H1 (cell line): ENCODE data around the gene EDA. TPM values are rescaled to one million over a fixed set of nuclear protein-coding genes. Genes with fewer than 3 reads are reported as not detected.

Source experiments
- CTCF ChIA-PET: fragments of 300-600 bp; sonication (Branson Sonifier 250); formaldehyde crosslinking; loops from one replicate; lab custom pipeline; 2021; ENCODE audit not compliant: partially characterized antibody; lab: Charles Lee
- POLR2A ChIA-PET: fragments of 300-600 bp; sonication (Branson Sonifier 250); formaldehyde crosslinking; loops from one replicate; lab custom pipeline; 2021; ENCODE audit warnings: inconsistent platforms; ENCODE audit not compliant: partially characterized antibody; lab: Charles Lee
- DNase-seq, 2 experiments: peaks; one replicate each; pipeline versions ENCODE4 v3.0.0 to v3.0.0-alpha.2; 2010 to 2022; ENCODE audit warnings: low spot score in 2 of 2, low read depth in 1 of 2, mixed read lengths in 1 of 2
- FAIRE-seq: peaks from 2 replicates; lab custom pipeline; 2011; peaks lifted over from hg19 to GRCh38; lab: Jason Lieb, UNC
- H2AFZ ChIP-seq: 2 replicates; pipeline ENCODE4 v1.8.1; 2012; ENCODE audit warnings: low read length, inconsistent platforms
- H2AK5ac ChIP-seq: 2 replicates; pipeline ENCODE4 v1.6.1; 2013; ENCODE audit warnings: low read depth, low read length
- H2BK120ac ChIP-seq: replicated peaks from 2 replicates; pipeline ENCODE3; 2013; ENCODE audit warnings: low read depth, low read length, inconsistent platforms
- H2BK12ac ChIP-seq: 2 replicates; pipeline ENCODE4 v1.6.1; 2013; ENCODE audit warnings: low read depth, low read length
- H2BK15ac ChIP-seq: 2 replicates; pipeline ENCODE4 v1.6.1; 2013; ENCODE audit warnings: low read length
- H2BK20ac ChIP-seq: 2 replicates; pipeline ENCODE4 v1.6.1; 2013; ENCODE audit warnings: low read length
- H2BK5ac ChIP-seq: 2 replicates; pipeline ENCODE4 v1.6.1; 2013; ENCODE audit warnings: low read depth, low read length
- H3K14ac ChIP-seq: 2 replicates; pipeline ENCODE4 v1.6.1; 2013; ENCODE audit warnings: inconsistent platforms; ENCODE audit not compliant: insufficient read length
- H3K18ac ChIP-seq: 2 replicates; pipeline ENCODE4 v1.6.1; 2013; ENCODE audit warnings: low read length; ENCODE audit errors: extremely low read depth
- H3K23ac ChIP-seq: 2 replicates; pipeline ENCODE4 v1.6.1; 2013; ENCODE audit warnings: inconsistent platforms; ENCODE audit not compliant: insufficient read length
- H3K23me2 ChIP-seq: 2 replicates; pipeline ENCODE4 v1.6.1; 2013; ENCODE audit warnings: low read depth, low read length
- H3K27ac ChIP-seq: 2 replicates; pipeline ENCODE4 v1.6.1; 2011; ENCODE audit warnings: low read depth, low read length, inconsistent platforms
- H3K27me3 ChIP-seq, 4 experiments: replicated peaks in 1 of 4; 1 replicate in 1 of 4; 2 replicates in 3 of 4; pipeline versions ENCODE4 v1.6.1 to v1.8.1; 2011 to 2013; ENCODE audit warnings: low read length in 3 of 4, mild to moderate bottlenecking in 3 of 4, inconsistent platforms in 2 of 4, mixed read lengths in 2 of 4, moderate library complexity in 1 of 4; ENCODE audit not compliant: control insufficient read depth in 3 of 4, insufficient read depth in 3 of 4; ENCODE audit errors: extremely low read depth in 1 of 4
- H3K36me3 ChIP-seq, 4 experiments: 2 replicates each; pipeline versions ENCODE4 v1.6.1 to v1.8.1; 2011 to 2013; ENCODE audit warnings: mild to moderate bottlenecking in 4 of 4, low read length in 3 of 4, moderate library complexity in 2 of 4, control low read depth in 1 of 4, inconsistent platforms in 1 of 4; ENCODE audit not compliant: insufficient read depth in 4 of 4, control insufficient read depth in 2 of 4
- H3K4ac ChIP-seq: replicated peaks from 2 replicates; pipeline ENCODE3; 2013; ENCODE audit warnings: low read length, low read depth, mixed read lengths, inconsistent platforms; ENCODE audit not compliant: insufficient read length
- H3K4me1 ChIP-seq, 4 experiments: replicated peaks in 1 of 4; 1 replicate in 1 of 4; 2 replicates in 3 of 4; pipeline versions ENCODE4 v1.6.1 to v1.8.1; 2011 to 2013; ENCODE audit warnings: low read length in 3 of 4, inconsistent platforms in 2 of 4, mixed read lengths in 1 of 4; ENCODE audit not compliant: insufficient read depth in 4 of 4, control insufficient read depth in 3 of 4
- H3K4me2 ChIP-seq, 2 experiments: 2 replicates each; pipeline versions ENCODE4 v1.6.1 to v1.8.1; 2011 to 2013; ENCODE audit warnings: low read depth in 2 of 2, low read length in 2 of 2, control low read depth in 1 of 2, inconsistent platforms in 1 of 2, mild to moderate bottlenecking in 1 of 2; ENCODE audit not compliant: insufficient read depth in 1 of 2
- H3K4me3 ChIP-seq, 4 experiments: fragments of 200-600, 300-600 bp in 1 of 4; sonication (generic), shearing (Covaris generic), sonication (Bioruptor Twin) in 1 of 4; 2 replicates each; pipeline versions ENCODE4 v1.5.1 to v1.8.1; 2011 to 2016; ENCODE audit warnings: low read length in 4 of 4, low read depth in 3 of 4, control low read depth in 2 of 4, inconsistent platforms in 2 of 4, mild to moderate bottlenecking in 2 of 4, mixed read lengths in 1 of 4, moderate library complexity in 1 of 4; ENCODE audit not compliant: insufficient read depth in 2 of 4; ENCODE audit errors: extremely low read depth in 1 of 4
- H3K56ac ChIP-seq: replicated peaks from 2 replicates; pipeline ENCODE3; 2013; ENCODE audit warnings: low read depth, mild to moderate bottlenecking, mixed read lengths, low read length, inconsistent platforms; ENCODE audit not compliant: insufficient read length
- H3K79me1 ChIP-seq: 2 replicates; pipeline ENCODE4 v1.6.1; 2013; ENCODE audit warnings: low read depth, low read length, control low read depth
- H3K79me2 ChIP-seq, 2 experiments: 2 replicates each; pipeline versions ENCODE4 v1.6.1 to v1.8.1; 2012 to 2013; ENCODE audit warnings: low read length in 2 of 2, mild to moderate bottlenecking in 2 of 2, inconsistent platforms in 1 of 2; ENCODE audit not compliant: insufficient read depth in 2 of 2, control insufficient read depth in 1 of 2
- H3K9ac ChIP-seq, 4 experiments: replicated peaks in 1 of 4; 1 replicate in 1 of 4; 2 replicates in 3 of 4; pipeline versions ENCODE4 v1.6.1 to v1.8.1; 2011 to 2013; ENCODE audit warnings: low read depth in 3 of 4, low read length in 3 of 4, control low read depth in 2 of 4, mild to moderate bottlenecking in 2 of 4, moderate library complexity in 2 of 4, inconsistent platforms in 1 of 4; ENCODE audit errors: extremely low read depth in 1 of 4
- H3K9me3 ChIP-seq, 2 experiments: 2 replicates each; pipeline versions ENCODE4 v1.6.1 to v1.8.1; 2012 to 2013; ENCODE audit warnings: mild to moderate bottlenecking in 2 of 2, moderate library complexity in 2 of 2, control low read depth in 1 of 2, inconsistent platforms in 1 of 2, low read depth in 1 of 2, low read length in 1 of 2, mixed read lengths in 1 of 2; ENCODE audit not compliant: insufficient read depth in 2 of 2
- H4K20me1 ChIP-seq, 2 experiments: replicated peaks in 1 of 2; 2 replicates each; pipeline versions ENCODE3 to v1.8.1; 2011 to 2013; ENCODE audit warnings: inconsistent platforms in 2 of 2, low read length in 2 of 2, mild to moderate bottlenecking in 1 of 2; ENCODE audit not compliant: insufficient read depth in 2 of 2, control insufficient read depth in 1 of 2
- H4K5ac ChIP-seq: 2 replicates; pipeline ENCODE4 v1.6.1; 2013; ENCODE audit warnings: low read length, low read depth, mixed read lengths, inconsistent platforms; ENCODE audit not compliant: insufficient read length
- H4K8ac ChIP-seq: 2 replicates; pipeline ENCODE4 v1.8.0; 2013; ENCODE audit warnings: mild to moderate bottlenecking, moderate library complexity, low read length, inconsistent platforms; ENCODE audit not compliant: insufficient read depth; ENCODE audit errors: extremely low read depth
- H4K91ac ChIP-seq: replicated peaks from 2 replicates; pipeline ENCODE3; 2013; ENCODE audit warnings: low read length, mixed read lengths, inconsistent platforms; ENCODE audit not compliant: insufficient read length
- RBBP5 ChIP-seq: IDR thresholded peaks from 2 replicates; pipeline ENCODE4 v1.7.1; 2012; ENCODE audit warnings: low read depth, mild to moderate bottlenecking, inconsistent platforms, low read length, moderate library complexity, borderline replicate concordance
- polyA plus RNA-seq, 7 experiments: library from polyadenylated mRNA; depleted of rRNA in 3 of 7; stranded (reverse) in 5 of 7; unstranded in 2 of 7; fragments of >200 nt in 5 of 7; fragments of 200-250 nt in 2 of 7; gene quantifications; 1 replicate in 5 of 7; 2 replicates in 1 of 7; 4 replicates in 1 of 7; pipeline versions ENCODE4 v1.2.1 to v1.2.3, GENCODE V29; 2011 to 2013; ENCODE audit warnings: missing spikeins in 2 of 7, mixed read lengths in 2 of 7
- total RNA-seq: library from RNA; stranded (reverse); fragmentation: NEBNext Ultra II Directional; extraction: Animal tissue kit (Norgen Biotek cat#: 25700); gene quantifications from 2 replicates; pipeline ENCODE4 v1.2.1, GENCODE V29; 2021
- TF ChIP-seq, protein P1 (sequence below): IDR thresholded peaks from 2 replicates; pipeline ENCODE4 v1.6.1; 2012; ENCODE audit warnings: low read length, inconsistent platforms

EDA gene
- total and polyA plus RNA-seq, 2 of the 8 experiments (the other 6 are each of a cell fraction or from before 2014, with no cell fraction given), result 7.5 to 10.5 TPM

DNA sequence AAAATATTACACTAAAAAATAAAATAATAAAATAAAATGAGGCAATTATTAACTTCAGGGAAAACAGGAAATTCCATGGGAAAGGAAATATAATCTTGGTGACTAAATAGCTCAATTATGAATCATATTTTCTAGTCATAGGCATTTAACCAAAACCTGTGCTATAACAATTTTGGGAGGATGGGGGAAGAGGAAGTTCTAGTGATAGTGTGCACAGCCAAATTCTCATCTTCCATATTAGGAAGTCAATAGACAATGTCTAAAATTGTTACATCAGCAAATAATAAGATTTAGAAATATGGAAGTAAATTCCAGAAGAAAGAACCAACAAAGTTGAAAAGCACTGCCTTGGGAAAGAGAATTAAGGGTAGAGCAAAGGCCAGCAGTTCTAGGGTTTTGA, 431.1 kb downstream of the EDA start:
- H3K9me3 ChIP-seq, result no peaks in the 10 kb centered on the region
- H4K8ac ChIP-seq, result no peak overlapping the region
- H4K20me1 ChIP-seq, result no peaks in the 10 kb centered on the region
- no peak overlapping the region for H2AFZ ChIP-seq
- H3K36me3 ChIP-seq, result no peaks in the 10 kb centered on the region
- no peak overlapping the region for H3K9ac ChIP-seq
- POLR2A ChIA-PET, result no interaction called here
- no peak overlapping the region for H4K91ac ChIP-seq
- no peak overlapping the region for H3K27ac ChIP-seq
- H3K4me1 ChIP-seq, result no peaks in the 10 kb centered on the region
- no peaks in the 10 kb centered on the region for H3K79me1 ChIP-seq
- FAIRE-seq (no peak), DNase-seq (no peak)
- no peak overlapping the region for H2BK12ac ChIP-seq
- no peaks in the 10 kb centered on the region for H3K23me2 ChIP-seq
- H2BK15ac ChIP-seq, result no peak overlapping the region
- no peak overlapping the region for H2BK120ac ChIP-seq
- H3K4me3 ChIP-seq, result no peak overlapping the region
- no peaks in the 10 kb centered on the region for H3K27me3 ChIP-seq
- H3K56ac ChIP-seq, result no peak overlapping the region
- CTCF ChIA-PET, result interaction anchor here (1.1 kb wide), 1 partner anchor 50 kb away, joined by 4 read pairs; no protein-coding TSS in a partner anchor
- TF ChIP-seq, protein P1, sequence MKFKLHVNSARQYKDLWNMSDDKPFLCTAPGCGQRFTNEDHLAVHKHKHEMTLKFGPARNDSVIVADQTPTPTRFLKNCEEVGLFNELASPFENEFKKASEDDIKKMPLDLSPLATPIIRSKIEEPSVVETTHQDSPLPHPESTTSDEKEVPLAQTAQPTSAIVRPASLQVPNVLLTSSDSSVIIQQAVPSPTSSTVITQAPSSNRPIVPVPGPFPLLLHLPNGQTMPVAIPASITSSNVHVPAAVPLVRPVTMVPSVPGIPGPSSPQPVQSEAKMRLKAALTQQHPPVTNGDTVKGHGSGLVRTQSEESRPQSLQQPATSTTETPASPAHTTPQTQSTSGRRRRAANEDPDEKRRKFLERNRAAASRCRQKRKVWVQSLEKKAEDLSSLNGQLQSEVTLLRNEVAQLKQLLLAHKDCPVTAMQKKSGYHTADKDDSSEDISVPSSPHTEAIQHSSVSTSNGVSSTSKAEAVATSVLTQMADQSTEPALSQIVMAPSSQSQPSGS, result no peak
- TF ChIP-seq RBBP5, result no peak
- no peak overlapping the region for H2BK5ac ChIP-seq
- H3K4me2 ChIP-seq, result no peak overlapping the region
- H4K5ac ChIP-seq, result no peak overlapping the region
- H2BK20ac ChIP-seq, result no peak overlapping the region
- no peak overlapping the region for H3K14ac ChIP-seq
- H3K23ac ChIP-seq, result no peak overlapping the region
- no peak overlapping the region for H3K18ac ChIP-seq
- no peak overlapping the region for H3K4ac ChIP-seq
- no peak overlapping the region for H2AK5ac ChIP-seq
- H3K79me2 ChIP-seq, result no peaks in the 10 kb centered on the region
